Tibial artery (tissue), 4 donors: ENCODE measurements around the gene TRAPPC3L.

Source experiments
- DNase-seq, 2 donors: peaks; one replicate each; pipeline ENCODE4 v3.0.0-alpha.2; 2019
- H3K27ac ChIP-seq, 2 donors: fragments of 200-600 bp; sonication (generic) in 1 of 2; 1 replicate in 1 of 2; 2 replicates in 1 of 2; pipeline ENCODE4 v1.5.1; 2018 to 2019; ENCODE audit warnings: mild to moderate bottlenecking in 1 of 2
- H3K27me3 ChIP-seq, 2 donors: fragments of 200-600 bp; sonication (generic) in 1 of 2; one replicate each; pipeline versions ENCODE4 v1.5.1 to v1.6.0; 2016 to 2019
- H3K36me3 ChIP-seq, 3 donors: fragments of 200-600 bp; sonication (generic) in 2 of 3; one replicate each; pipeline ENCODE4 v1.5.1; 2016 to 2019; ENCODE audit warnings: mild to moderate bottlenecking in 2 of 3
- H3K4me1 ChIP-seq, 4 donors: fragments of 200-600 bp; sonication (generic) in 2 of 4; 1 replicate in 3 of 4; 2 replicates in 1 of 4; pipeline ENCODE4 v1.5.1; 2016 to 2019
- H3K4me3 ChIP-seq, 2 donors: fragments of 200-600 bp; sonication (generic) in 1 of 2; 1 replicate in 1 of 2; 2 replicates in 1 of 2; pipeline ENCODE4 v1.5.1; 2018 to 2019; ENCODE audit warnings: mild to moderate bottlenecking in 2 of 2
- H3K9me3 ChIP-seq, 3 donors: fragments of 200-600 bp; sonication (generic) in 1 of 3; one replicate each; pipeline ENCODE4 v1.5.1; 2016 to 2019
- intact Hi-C: fragments of 100-400 bp; cut with DNase I; formaldehyde crosslinking; loops from one replicate; pipeline ENCODE4 v1.15.0; 2023; ENCODE audit warnings: low total_unique reads
- TF ChIP-seq, protein P1 (sequence below), 2 experiments: fragments of 200-600 bp in 1 of 2; fragments of 450-650 bp in 1 of 2; IDR thresholded peaks; one replicate each; pipeline ENCODE4 v1.5.1; 2017 to 2019; ENCODE audit warnings: antibody characterized with exemption in 2 of 2, mild to moderate bottlenecking in 1 of 2, moderate library complexity in 1 of 2

TRAPPC3L gene

DNA sequence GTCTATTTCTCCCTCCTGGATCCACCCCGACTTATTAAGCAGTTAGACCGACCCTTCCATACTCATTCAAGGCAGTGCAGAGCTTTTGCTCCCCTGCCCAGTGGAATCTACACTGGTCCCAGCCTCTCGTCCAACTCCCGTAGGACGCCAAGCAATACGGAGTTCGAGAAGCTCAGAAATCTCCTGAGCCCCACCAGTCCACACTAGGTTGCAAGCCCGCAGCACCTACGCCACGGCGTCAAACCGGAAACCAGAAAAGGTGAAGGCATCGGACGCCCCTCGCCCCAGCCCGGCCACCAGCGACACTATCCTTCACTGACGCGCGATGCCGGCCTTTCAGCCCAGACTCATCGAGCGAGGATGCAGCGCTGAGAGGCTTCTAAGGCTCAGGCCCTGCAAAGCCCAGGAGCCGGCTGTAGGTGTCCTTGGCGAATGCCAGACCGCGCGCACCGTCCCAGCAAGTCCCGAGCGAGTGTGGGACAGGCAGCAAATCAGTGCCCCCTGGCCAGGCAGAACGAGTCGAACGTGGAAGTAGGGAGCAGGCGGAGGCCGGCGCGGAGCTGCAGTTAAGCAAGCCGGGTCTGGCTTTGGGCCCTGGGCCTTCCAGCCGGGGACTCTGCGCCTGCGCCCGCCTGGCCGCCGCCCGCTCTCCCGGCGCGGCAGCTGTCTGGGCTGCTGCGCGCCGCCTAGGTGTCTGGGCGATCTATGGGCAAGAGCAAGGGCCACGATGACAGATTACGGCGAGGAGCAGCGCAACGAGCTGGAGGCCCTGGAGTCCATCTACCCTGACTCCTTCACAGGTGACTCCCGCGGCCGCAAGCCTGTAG is 25.6 kb upstream of the TRAPPC3L start, which contains the start of gene RWDD1:
TSS of gene RWDD1 (plus strand) at position 649 of the 827 bp plus-strand sequence. CDS start at position 728, 79 bp downstream.
- peak within 1 kb of the TSS; percentile 79 to 88 for H3K4me3 ChIP-seq
- intact Hi-C loops = no loop called here
- H3K27ac ChIP-seq = peak within 1 kb of the TSS; percentile 88 to 96
- TF ChIP-seq, protein P1, sequence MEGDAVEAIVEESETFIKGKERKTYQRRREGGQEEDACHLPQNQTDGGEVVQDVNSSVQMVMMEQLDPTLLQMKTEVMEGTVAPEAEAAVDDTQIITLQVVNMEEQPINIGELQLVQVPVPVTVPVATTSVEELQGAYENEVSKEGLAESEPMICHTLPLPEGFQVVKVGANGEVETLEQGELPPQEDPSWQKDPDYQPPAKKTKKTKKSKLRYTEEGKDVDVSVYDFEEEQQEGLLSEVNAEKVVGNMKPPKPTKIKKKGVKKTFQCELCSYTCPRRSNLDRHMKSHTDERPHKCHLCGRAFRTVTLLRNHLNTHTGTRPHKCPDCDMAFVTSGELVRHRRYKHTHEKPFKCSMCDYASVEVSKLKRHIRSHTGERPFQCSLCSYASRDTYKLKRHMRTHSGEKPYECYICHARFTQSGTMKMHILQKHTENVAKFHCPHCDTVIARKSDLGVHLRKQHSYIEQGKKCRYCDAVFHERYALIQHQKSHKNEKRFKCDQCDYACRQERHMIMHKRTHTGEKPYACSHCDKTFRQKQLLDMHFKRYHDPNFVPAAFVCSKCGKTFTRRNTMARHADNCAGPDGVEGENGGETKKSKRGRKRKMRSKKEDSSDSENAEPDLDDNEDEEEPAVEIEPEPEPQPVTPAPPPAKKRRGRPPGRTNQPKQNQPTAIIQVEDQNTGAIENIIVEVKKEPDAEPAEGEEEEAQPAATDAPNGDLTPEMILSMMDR (IDR thresholded peaks at IDR 0.05) = peak in 1 of 2 experiments; percentile 29
- H3K4me1 ChIP-seq = peaks cover 0 to 37% (median 25%) of the 10 kb centered on the region in 4 donors
- no peaks in the 10 kb centered on the region for H3K27me3 ChIP-seq
- DNase-seq = peak; percentile 99
- peaks cover 0 to 9% (median 4%) of the 10 kb centered on the region in 3 donors for H3K36me3 ChIP-seq
- no peaks in the 10 kb centered on the region for H3K9me3 ChIP-seq

DNA sequence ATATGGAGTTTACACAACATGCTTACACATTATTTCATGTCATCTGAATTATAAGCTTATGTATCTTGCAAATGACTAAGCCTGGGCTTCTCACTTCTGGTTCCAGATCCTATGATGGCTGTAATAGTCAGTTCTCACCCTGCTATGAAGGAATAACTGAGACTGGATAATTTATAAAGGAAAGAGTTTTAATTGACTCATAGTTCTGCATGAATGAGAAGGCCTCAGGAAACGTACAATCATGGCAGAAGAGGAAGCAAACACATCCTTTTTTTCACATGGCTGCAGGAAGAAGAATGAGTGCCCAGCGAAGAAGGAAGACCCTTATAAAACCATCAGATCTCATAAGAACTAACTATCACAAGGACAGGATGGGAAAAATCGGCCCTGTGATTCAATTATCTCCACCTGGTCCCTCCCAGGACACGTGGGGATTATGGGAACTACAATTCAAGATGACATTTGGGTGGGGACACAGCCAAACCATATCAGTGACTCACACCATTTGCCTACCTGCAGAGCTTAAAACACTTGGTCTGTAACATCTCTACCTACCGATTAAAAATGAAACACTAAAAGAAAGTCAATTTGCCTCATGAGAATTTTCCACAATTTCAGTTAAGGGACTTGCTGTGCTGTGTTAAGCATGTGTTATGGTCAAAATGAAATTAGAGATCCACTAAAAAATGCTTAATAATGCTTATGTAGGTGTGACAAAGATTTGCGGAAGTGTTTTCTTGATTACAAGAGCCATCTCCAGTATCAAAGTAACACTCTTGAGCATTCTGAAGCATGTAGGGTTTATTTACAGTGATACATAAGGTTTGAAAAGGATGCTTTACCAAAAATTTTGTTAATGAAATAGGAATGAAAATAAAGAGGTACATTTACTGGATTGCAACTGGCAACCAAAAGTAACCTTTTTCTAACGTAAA is 23.6 kb upstream of the TRAPPC3L start:
- Histone ChIP-seq H3K36me3 (no peaks in the 10 kb centered on the region), H3K27ac (no peak overlapping the region), H3K27me3 (no peaks in the 10 kb centered on the region), H3K9me3 (no peaks in the 10 kb centered on the region), H3K4me1 (peaks cover 0 to 35% (median 27%) of the 10 kb centered on the region in 4 donors), H3K4me3 (no peak overlapping the region)
- TF ChIP-seq, protein P1 (IDR thresholded peaks at IDR 0.05) = no peak
- intact Hi-C loops = no loop called here
- DNase-seq = no peak

DNA sequence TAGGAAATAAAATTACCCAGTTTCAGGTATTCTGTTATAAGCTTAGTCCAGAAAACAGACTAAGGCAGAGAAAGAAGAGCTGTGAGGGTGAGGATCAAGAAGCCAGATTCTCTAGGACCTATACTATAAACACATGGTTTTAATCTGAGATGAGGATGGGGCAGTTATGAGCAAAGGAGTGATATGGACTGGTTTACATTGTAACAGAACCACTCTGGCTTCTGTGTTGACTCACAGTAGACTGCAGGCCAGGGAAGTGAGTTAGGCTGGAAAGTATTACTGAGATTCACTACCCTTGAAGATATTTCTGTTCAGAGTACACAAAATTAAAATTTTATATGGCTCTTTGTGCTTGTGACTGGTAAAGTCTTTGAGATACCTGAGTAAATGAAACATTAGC is 22.6 kb upstream of the TRAPPC3L start:
- no peak overlapping the region for H3K27ac ChIP-seq
- TF ChIP-seq, protein P1 (IDR thresholded peaks at IDR 0.05) = no peak
- peaks cover 0 to 25% (median 19%) of the 10 kb centered on the region in 4 donors for H3K4me1 ChIP-seq
- H3K36me3 ChIP-seq = no peaks in the 10 kb centered on the region
- no peaks in the 10 kb centered on the region for H3K9me3 ChIP-seq
- H3K27me3 ChIP-seq = no peaks in the 10 kb centered on the region
- no peak for DNase-seq
- intact Hi-C loops = no loop called here
- no peak overlapping the region for H3K4me3 ChIP-seq

DNA sequence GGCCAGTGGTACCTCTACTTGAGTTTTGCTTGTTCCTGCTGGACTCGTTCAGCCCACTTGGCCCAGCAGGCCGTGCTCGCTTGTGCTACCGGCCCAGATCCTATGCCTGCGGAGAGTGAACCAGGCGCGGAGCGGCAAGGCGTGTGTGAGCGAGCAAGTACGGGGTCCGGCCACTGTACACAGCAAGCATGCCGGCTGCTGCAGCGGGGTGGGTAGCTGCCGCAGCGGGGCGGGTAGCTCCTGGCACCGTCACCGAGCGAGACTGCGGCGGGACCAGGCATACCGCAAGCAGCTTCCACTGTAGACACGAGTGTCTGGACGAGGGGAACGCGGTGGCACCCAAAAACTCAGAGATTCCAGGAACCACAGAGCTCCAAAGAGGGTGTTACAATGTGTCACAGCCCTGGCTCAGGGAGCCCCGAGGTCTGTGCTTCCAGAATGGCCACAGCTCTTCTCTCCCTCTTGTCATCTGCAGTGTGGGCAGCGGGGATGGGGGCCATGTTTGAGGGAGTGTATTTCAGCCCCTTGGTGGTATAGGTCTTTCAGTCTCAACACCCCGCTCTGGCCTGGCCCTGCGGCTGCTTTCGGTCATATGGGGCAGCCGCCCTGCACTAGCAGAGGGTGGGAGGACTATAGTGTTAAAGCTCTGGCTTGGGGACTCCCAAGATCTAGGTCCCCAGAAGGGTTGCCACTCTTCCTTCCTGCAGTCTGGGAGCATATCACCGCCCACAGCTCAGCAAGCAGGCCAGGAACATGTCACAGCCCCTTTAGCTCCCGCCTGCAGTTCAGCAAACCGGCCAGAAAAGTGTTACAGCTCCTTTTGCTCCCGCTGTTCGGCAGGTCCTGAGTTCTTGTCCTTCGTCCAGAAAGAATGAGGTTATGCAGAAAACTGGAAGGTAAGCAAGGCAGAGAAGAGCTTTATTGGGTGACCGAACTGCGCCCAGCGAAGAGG is 19.7 kb upstream of the TRAPPC3L start:
- intact Hi-C loops = no loop called here
- Histone ChIP-seq H3K27me3 (no peaks in the 10 kb centered on the region), H3K36me3 (no peaks in the 10 kb centered on the region), H3K4me1 (peaks cover 0 to 12% (median 9%) of the 10 kb centered on the region in 4 donors), H3K4me3 (peak overlapping the region; percentile 34 to 40), H3K27ac (peak overlapping the region in 1 of 2 donors; percentile 5), H3K9me3 (no peaks in the 10 kb centered on the region)
- no peak for DNase-seq
- TF ChIP-seq, protein P1 (IDR thresholded peaks at IDR 0.05) = no peak

DNA sequence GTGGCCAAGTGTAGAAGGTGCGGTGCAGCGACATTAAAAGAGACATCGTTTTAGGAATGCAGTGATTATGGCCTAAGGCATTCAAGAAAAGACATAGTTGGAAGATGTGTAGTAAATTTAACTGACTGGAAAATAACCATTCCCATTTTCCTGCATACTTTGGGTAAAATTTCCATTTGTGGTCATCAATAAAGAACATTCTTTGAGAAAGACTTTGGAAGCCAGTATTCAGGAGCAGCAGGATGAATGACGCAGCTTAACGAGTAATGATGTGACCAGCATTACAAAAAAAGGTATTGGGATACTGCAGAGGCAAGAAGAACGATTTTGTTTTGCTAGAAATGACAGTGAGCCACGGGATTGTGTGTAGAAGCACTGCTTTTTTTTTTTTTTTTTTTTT is 18.8 kb upstream of the TRAPPC3L start:
- TF ChIP-seq, protein P1 (IDR thresholded peaks at IDR 0.05) = no peak
- H3K4me3 ChIP-seq = no peak overlapping the region
- no peak for DNase-seq
- intact Hi-C loops = no loop called here
- no peak overlapping the region for H3K27ac ChIP-seq
- no peaks in the 10 kb centered on the region for H3K36me3 ChIP-seq
- H3K27me3 ChIP-seq = no peaks in the 10 kb centered on the region
- peaks cover 0 to 5% (median 2%) of the 10 kb centered on the region in 4 donors for H3K4me1 ChIP-seq
- no peaks in the 10 kb centered on the region for H3K9me3 ChIP-seq
